GM12874 (cell line): ENCODE data around the gene GLA.

Experiments
- CTCF ChIP-seq: IDR thresholded peaks from 2 replicates; pipeline ENCODE4 v1.5.1; 2011; ENCODE audit warnings: low read depth, mild to moderate bottlenecking, control low read depth, low read length, moderate library complexity; ENCODE audit not compliant: insufficient read depth

GLA gene

GRCh38 chrX:101411984-101412383, 4.3 kb upstream of the GLA start:
- no peak for TF ChIP-seq CTCF

- no peak for TF ChIP-seq CTCF
Observed at GRCh38 chrX:101410461-101410860, 2.7 kb upstream of the GLA start.

GRCh38 chrX:101409043-101409442, 1.3 kb upstream of the GLA start:
- TF ChIP-seq CTCF, result no peak

- TF ChIP-seq CTCF, result no peak
Observed at GRCh38 chrX:101408532-101408841, 762 bp upstream of the GLA start.

GRCh38 chrX:101407167-101407747, 468 bp downstream of the GLA start:
- TF ChIP-seq CTCF, result no peak

GRCh38 chrX:101399825-101400224, 7.9 kb downstream of the GLA start:
- no peak for TF ChIP-seq CTCF

- TF ChIP-seq CTCF, result no peak
Observed at GRCh38 chrX:101398694-101399093, 9.0 kb downstream of the GLA start.

- TF ChIP-seq CTCF, result no peak
Observed at GRCh38 chrX:101397779-101398178, 9.9 kb downstream of the GLA start.
